ENCODE results near the gene RFX7.

Gene RFX7

DNA sequence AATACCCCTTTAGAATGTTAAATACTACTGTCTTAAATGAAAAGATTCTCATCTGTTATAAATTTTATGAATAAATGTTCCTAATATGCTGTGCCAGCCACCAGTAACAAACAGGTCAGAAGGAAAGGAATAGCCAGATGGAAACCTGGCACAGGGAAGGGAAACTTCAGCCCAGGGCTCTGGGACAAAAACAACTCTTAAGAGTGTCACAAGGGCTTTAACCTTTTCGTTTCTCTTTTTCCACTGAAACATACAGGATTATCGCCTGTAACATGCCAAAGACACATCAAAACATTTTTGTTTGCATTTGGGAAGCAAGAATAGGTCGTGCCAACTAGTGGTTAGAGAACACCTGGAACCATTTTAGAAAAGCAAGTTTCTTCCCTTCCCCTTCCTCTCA is 141.2 kb downstream of the RFX7 start:
- 97% methylated on average over 3 of the region's 3 CpGs for WGBS
- H3K9me3 ChIP-seq (ENCODE audit: insufficient read depth, low read depth, low read length) = no peaks in the 10 kb centered on the region
- no peak overlapping the region for H3K9ac ChIP-seq (ENCODE audit: low read depth, low read length)
- H3K27ac ChIP-seq (ENCODE audit: low read depth, low read length) = no peak overlapping the region
- no peaks in the 10 kb centered on the region for H3K27me3 ChIP-seq (ENCODE audit: insufficient read depth, low read length)
- H3K36me3 ChIP-seq (ENCODE audit: insufficient read depth, low read length) = peaks cover 46% of the 10 kb centered on the region
- no peak overlapping the region for H3K4me3 ChIP-seq (ENCODE audit: low read length)
- no peaks in the 10 kb centered on the region for H3K4me1 ChIP-seq (ENCODE audit: insufficient read depth, low read length)

DNA sequence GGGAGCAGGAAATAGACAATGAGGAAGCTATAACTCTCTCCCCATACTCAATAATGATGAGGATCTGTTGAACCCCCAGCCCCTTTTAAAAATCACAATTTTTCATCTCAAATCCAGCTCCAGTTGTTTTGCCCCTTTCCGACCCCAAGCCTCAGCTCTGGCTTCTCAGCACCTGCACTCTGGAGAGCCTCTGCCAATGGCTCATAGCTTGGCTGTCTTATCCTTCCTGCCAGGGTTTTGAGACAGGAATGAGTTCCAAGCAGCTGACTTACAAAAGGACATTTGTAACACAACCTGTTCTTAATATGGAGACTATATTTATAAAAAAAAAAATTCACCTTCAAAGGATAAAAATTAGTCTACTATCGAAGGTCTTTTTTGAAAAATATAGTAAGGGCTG is 144.4 kb downstream of the RFX7 start:
- Histone ChIP-seq H3K9me3 (ENCODE audit: insufficient read depth, low read depth, low read length) (no peaks in the 10 kb centered on the region), H3K36me3 (ENCODE audit: insufficient read depth, low read length) (peaks cover 77% of the 10 kb centered on the region), H3K27me3 (ENCODE audit: insufficient read depth, low read length) (no peaks in the 10 kb centered on the region), H3K4me1 (ENCODE audit: insufficient read depth, low read length) (no peaks in the 10 kb centered on the region), H3K27ac (ENCODE audit: low read depth, low read length) (no peak overlapping the region), H3K4me3 (ENCODE audit: low read length) (no peak overlapping the region), H3K9ac (ENCODE audit: low read depth, low read length) (no peak overlapping the region)
- WGBS = 95% methylated on average over 2 of the region's 2 CpGs

DNA sequence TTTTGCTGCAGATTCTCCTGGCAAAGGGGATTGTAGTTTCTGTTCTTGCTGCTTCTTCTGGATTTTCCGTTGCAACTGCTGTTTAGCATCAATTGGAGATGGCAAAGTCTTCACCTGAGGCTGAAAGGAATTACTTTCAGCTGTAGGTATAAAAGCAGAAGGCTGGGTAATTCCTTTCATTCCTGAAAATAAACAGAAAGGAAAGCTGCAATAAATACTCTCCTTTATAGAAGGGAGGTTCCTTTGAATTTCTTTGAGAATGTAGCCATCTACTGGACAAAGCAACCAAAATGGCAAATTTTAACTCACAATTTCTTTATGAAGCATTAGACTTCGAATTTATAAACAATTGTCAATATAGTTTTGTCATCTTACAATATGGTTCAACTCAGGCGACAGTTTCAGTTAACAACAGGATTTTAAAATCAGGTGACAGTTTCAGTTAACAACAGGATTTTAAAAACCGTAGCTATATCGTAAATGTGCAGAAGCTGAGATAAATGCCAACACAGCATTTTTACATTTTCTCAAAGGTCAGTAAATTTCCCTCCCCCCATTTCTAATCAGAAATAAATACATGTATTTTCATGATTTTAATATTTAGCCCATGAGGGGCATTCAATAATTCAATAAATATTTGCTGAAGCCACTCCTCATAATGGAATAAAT is 145.3 kb downstream of the RFX7 start:
- Histone ChIP-seq H3K36me3 (ENCODE audit: insufficient read depth, low read length) (peaks cover 87% of the 10 kb centered on the region), H3K9ac (ENCODE audit: low read depth, low read length) (no peak overlapping the region), H3K27me3 (ENCODE audit: insufficient read depth, low read length) (no peaks in the 10 kb centered on the region), H3K27ac (ENCODE audit: low read depth, low read length) (no peak overlapping the region), H3K4me1 (ENCODE audit: insufficient read depth, low read length) (no peaks in the 10 kb centered on the region), H3K4me3 (ENCODE audit: low read length) (no peak overlapping the region), H3K9me3 (ENCODE audit: insufficient read depth, low read depth, low read length) (no peaks in the 10 kb centered on the region)
- WGBS = 95% methylated on average over 5 of the region's 5 CpGs

DNA sequence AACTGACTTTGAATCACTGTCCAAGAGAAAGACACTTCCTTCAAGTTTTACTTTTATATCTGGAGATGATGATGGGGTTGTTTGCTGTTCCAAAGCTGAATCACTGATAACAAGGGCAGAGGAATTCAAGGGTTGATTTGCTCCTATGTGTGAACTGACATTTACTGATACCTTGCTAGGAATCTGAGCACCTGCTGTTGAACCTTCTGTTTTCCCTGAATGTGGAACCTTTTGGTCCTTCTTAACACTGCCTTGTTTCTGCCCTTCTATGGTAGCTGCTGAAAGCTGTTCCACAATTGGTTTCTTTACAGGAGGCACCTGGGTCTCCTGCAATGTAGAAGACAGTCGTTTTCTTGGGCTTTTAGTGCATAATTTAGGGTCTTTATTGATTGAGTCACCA is 148.3 kb downstream of the RFX7 start:
- no peak overlapping the region for H3K9ac ChIP-seq (ENCODE audit: low read depth, low read length)
- no peak overlapping the region for H3K27ac ChIP-seq (ENCODE audit: low read depth, low read length)
- no peaks in the 10 kb centered on the region for H3K4me1 ChIP-seq (ENCODE audit: insufficient read depth, low read length)
- no peaks in the 10 kb centered on the region for H3K9me3 ChIP-seq (ENCODE audit: insufficient read depth, low read depth, low read length)
- H3K4me3 ChIP-seq (ENCODE audit: low read length) = no peak overlapping the region
- H3K27me3 ChIP-seq (ENCODE audit: insufficient read depth, low read length) = no peaks in the 10 kb centered on the region
- 95% methylated on average over 1 of the region's 1 CpG for WGBS
- peaks cover 92% of the 10 kb centered on the region for H3K36me3 ChIP-seq (ENCODE audit: insufficient read depth, low read length)

DNA sequence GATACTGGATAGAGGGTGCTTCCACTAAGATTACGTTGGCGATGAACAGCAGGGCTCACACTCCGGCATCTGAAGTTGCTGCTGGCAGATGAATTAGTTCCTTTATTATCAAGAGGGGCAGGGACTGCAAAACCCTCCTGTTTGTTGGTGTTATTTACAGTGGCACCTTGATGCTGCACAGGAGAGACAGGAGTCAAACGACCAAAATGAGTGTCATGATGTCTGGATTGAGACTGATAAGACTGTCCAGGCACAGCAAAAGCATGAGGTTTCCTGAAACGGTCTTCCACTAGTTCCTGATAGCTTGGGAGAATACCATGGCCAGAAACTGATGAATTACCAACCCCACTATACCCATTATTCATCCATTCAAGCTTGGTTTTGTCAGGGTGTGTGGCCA is 149.5 kb downstream of the RFX7 start:
- no peak overlapping the region for H3K27ac ChIP-seq (ENCODE audit: low read depth, low read length)
- no peaks in the 10 kb centered on the region for H3K9me3 ChIP-seq (ENCODE audit: insufficient read depth, low read depth, low read length)
- H3K4me3 ChIP-seq (ENCODE audit: low read length) = no peak overlapping the region
- peaks cover 83% of the 10 kb centered on the region for H3K36me3 ChIP-seq (ENCODE audit: insufficient read depth, low read length)
- no peaks in the 10 kb centered on the region for H3K4me1 ChIP-seq (ENCODE audit: insufficient read depth, low read length)
- H3K9ac ChIP-seq (ENCODE audit: low read depth, low read length) = no peak overlapping the region
- H3K27me3 ChIP-seq (ENCODE audit: insufficient read depth, low read length) = no peaks in the 10 kb centered on the region
- WGBS = 96% methylated on average over 5 of the region's 5 CpGs

DNA sequence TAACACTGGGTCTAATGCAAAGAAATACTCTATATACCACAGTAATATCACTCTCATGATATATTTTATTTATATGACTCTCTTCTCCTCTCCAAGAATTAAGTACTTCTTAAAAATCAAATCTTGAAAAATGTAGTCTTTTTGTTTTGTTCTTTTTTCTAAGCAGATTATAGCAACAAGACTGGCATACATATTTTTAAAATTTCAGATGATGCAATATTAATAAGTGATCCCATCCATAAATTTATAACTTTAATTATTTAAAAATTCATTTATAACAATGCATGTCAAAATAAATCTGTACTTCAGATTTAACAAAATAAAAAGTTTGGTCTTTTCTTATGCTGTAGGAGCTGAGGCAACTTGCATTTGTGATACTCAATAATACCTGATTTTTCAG is 155.3 kb downstream of the RFX7 start:
- no peaks in the 10 kb centered on the region for H3K27me3 ChIP-seq (ENCODE audit: insufficient read depth, low read length)
- peaks cover 30% of the 10 kb centered on the region for H3K36me3 ChIP-seq (ENCODE audit: insufficient read depth, low read length)
- H3K9me3 ChIP-seq (ENCODE audit: insufficient read depth, low read depth, low read length) = no peaks in the 10 kb centered on the region
- H3K9ac ChIP-seq (ENCODE audit: low read depth, low read length) = no peak overlapping the region
- no peaks in the 10 kb centered on the region for H3K4me1 ChIP-seq (ENCODE audit: insufficient read depth, low read length)
- no peak overlapping the region for H3K27ac ChIP-seq (ENCODE audit: low read depth, low read length)
- no peak overlapping the region for H3K4me3 ChIP-seq (ENCODE audit: low read length)

DNA sequence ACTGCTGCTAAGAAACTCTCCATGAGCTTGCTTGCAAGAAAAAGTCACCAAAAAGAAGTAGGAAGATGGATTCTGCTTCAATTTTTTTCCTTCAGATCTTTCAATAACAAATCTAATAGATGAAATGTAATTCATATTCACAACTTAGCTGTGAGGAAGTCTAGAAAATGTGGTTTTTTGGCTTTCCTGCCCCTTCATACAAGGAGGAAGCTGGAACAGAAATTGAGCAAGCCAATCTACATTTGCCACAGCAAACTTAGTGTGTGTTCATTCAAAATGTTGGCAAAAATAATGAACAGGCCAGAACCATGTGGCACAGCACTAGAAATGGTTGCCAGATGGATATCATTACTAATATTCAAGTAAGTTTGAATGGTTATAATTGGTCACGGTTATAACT is 157.1 kb downstream of the RFX7 start:
- no peaks in the 10 kb centered on the region for H3K4me1 ChIP-seq (ENCODE audit: insufficient read depth, low read length)
- no peak overlapping the region for H3K9ac ChIP-seq (ENCODE audit: low read depth, low read length)
- no peaks in the 10 kb centered on the region for H3K9me3 ChIP-seq (ENCODE audit: insufficient read depth, low read depth, low read length)
- peaks cover 12% of the 10 kb centered on the region for H3K36me3 ChIP-seq (ENCODE audit: insufficient read depth, low read length)
- H3K4me3 ChIP-seq (ENCODE audit: low read length) = no peak overlapping the region
- no peak overlapping the region for H3K27ac ChIP-seq (ENCODE audit: low read depth, low read length)
- H3K27me3 ChIP-seq (ENCODE audit: insufficient read depth, low read length) = no peaks in the 10 kb centered on the region
- 86% methylated on average over 1 of the region's 1 CpG for WGBS

DNA sequence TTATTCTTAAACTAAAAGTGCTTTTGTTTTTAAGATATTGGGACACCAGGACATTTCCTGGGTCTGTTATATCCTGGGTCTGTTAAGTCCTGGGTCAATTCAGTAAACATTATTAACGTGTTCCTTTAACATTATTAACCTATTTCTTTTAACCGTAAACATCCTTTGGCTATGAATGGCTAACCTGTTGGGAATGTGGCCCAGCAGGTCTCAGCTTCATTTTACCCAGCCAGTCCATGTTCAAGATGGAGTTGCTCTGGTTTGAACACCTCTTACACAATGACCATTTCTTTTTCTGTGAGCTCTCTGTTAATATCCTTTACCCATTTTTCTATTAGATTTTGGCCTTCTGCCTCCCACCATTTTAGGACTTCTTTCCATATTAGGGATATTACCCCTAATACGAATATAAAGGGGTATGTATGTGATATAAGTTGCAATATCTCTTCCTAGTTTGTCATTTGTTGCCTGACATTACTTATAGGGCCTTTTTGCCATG is 161.4 kb downstream of the RFX7 start:
- Histone ChIP-seq H3K27me3 (ENCODE audit: insufficient read depth, low read length) (no peaks in the 10 kb centered on the region), H3K4me1 (ENCODE audit: insufficient read depth, low read length) (no peaks in the 10 kb centered on the region), H3K4me3 (ENCODE audit: low read length) (no peak overlapping the region), H3K36me3 (ENCODE audit: insufficient read depth, low read length) (no peaks in the 10 kb centered on the region), H3K9me3 (ENCODE audit: insufficient read depth, low read depth, low read length) (no peaks in the 10 kb centered on the region), H3K9ac (ENCODE audit: low read depth, low read length) (no peak overlapping the region), H3K27ac (ENCODE audit: low read depth, low read length) (no peak overlapping the region)
- 88% methylated on average over 2 of the region's 3 CpGs for WGBS

DNA sequence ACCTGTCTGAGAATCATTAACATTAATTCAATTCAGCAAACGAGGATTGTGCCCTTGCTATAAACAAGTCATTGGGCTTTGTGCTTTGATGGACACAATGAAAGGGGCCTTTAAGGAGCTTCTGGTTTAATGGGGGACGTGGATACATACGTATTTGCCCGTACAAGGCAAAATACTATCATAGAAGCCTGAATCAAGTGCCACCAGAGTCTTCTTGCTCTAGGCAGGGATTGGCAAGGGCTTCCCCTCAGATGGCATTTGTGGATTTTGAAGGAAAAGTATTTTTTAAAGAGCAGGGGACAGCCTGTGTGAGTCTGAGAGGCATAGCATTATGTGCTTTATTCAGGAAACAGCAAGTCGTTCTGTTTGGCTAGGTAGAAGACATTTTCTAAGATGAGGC is 166.6 kb downstream of the RFX7 start:
- H3K27ac ChIP-seq (ENCODE audit: low read depth, low read length) = no peak overlapping the region
- H3K4me1 ChIP-seq (ENCODE audit: insufficient read depth, low read length) = no peaks in the 10 kb centered on the region
- no peak overlapping the region for H3K9ac ChIP-seq (ENCODE audit: low read depth, low read length)
- H3K36me3 ChIP-seq (ENCODE audit: insufficient read depth, low read length) = no peaks in the 10 kb centered on the region
- H3K27me3 ChIP-seq (ENCODE audit: insufficient read depth, low read length) = no peaks in the 10 kb centered on the region
- H3K9me3 ChIP-seq (ENCODE audit: insufficient read depth, low read depth, low read length) = no peaks in the 10 kb centered on the region
- WGBS = 92% methylated on average over 5 of the region's 5 CpGs
- H3K4me3 ChIP-seq (ENCODE audit: low read length) = no peak overlapping the region

DNA sequence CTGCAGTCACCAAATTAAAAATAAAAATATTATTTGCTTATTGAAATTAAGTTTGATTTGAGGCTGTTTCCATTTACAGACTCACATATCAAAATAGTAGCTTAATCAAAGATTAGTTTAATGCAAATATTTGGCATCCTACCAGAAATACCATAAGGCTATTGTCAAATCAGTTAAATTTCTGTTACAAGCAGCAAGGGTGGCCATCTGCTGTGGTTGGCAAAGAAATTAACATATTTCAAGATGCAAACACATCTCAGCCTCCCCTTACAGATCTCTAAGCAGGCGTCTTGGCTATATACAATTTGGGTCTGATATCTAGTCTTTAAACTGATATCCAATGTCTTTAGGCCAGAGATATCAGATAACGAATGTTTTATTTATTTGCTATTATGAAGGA is 167.0 kb downstream of the RFX7 start:
- WGBS = 100% methylated on average over 1 of the region's 2 CpGs
- Histone ChIP-seq H3K9ac (ENCODE audit: low read depth, low read length) (no peak overlapping the region), H3K4me3 (ENCODE audit: low read length) (no peak overlapping the region), H3K9me3 (ENCODE audit: insufficient read depth, low read depth, low read length) (no peaks in the 10 kb centered on the region), H3K4me1 (ENCODE audit: insufficient read depth, low read length) (no peaks in the 10 kb centered on the region), H3K27ac (ENCODE audit: low read depth, low read length) (no peak overlapping the region), H3K36me3 (ENCODE audit: insufficient read depth, low read length) (no peaks in the 10 kb centered on the region), H3K27me3 (ENCODE audit: insufficient read depth, low read length) (no peaks in the 10 kb centered on the region)

DNA sequence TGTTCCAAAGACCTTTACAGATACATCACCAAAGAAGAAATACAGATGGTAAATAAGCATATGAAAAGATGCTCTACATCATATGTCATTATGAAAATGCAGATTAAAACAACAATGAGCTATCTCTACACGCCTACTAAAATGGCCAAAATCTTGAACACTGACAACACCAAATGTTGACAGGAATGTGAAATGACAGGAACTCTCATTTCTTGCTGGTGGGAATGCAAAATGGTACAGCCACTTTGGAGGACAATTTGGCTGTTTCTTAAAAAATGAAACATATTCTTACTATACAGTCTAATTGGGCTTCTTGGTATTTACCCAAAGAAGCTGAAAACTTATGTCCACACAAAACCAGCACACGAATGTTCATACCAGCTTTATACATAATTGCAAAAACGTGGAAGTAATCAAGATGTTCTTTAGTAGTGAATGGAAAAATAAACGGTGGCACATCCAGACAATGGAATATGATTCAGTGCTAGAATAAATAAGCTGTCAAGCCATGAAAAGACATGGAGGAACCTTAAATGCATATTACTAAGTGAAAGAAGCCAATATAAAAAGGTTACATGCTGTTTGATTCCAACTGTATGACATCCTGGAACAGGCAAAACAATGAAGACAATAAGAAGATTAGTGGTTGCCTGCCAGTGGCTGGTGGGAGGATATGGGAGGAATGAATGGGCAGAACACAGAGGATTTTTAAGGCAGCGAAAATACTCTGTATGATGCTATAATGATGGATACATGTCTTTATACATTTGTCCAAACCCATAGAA is 169.0 kb downstream of the RFX7 start:
- no peak overlapping the region for H3K4me3 ChIP-seq (ENCODE audit: low read length)
- WGBS = 65% methylated on average over 4 of the region's 5 CpGs
- no peaks in the 10 kb centered on the region for H3K4me1 ChIP-seq (ENCODE audit: insufficient read depth, low read length)
- H3K36me3 ChIP-seq (ENCODE audit: insufficient read depth, low read length) = no peaks in the 10 kb centered on the region
- H3K9me3 ChIP-seq (ENCODE audit: insufficient read depth, low read depth, low read length) = no peaks in the 10 kb centered on the region
- no peak overlapping the region for H3K9ac ChIP-seq (ENCODE audit: low read depth, low read length)
- H3K27ac ChIP-seq (ENCODE audit: low read depth, low read length) = no peak overlapping the region
- H3K27me3 ChIP-seq (ENCODE audit: insufficient read depth, low read length) = no peaks in the 10 kb centered on the region

All from HUES64 (cell line).